ENCODE results near the gene PTBP2. TPM values are rescaled to one million over a fixed set of nuclear protein-coding genes. Genes with fewer than 3 reads are reported as not detected.

PTBP2 gene
- total RNA-seq, 1 experiment from 2014 or later = 13.2 TPM

- 0 out of 2 replicates have a peak, but pooled peaks cover 6% of the 10 kb centered on the region for H4K20me1 ChIP-seq (ENCODE audit: insufficient read depth)
- no peak overlapping the region for H3K4me3 ChIP-seq (replicated peaks in 1 of 2; ENCODE audit: low read depth in 1 of 2, low read length in 2 of 2)
- no peaks in the 10 kb centered on the region for H3K27me3 ChIP-seq (ENCODE audit: insufficient read depth, low read length)
- no peak for ATAC-seq
- no peaks in the 10 kb centered on the region for H3K9me2 ChIP-seq (ENCODE audit: insufficient read depth)
- no peak overlapping the region for H3K4me2 ChIP-seq (ENCODE audit: low read length)
- ChIA-PET RAD21 (ENCODE audit: low non-redundant PET in 1 of 2, low total read pairs in 2 of 2, uncharacterized antibody in 2 of 2, unreplicated experiment in 2 of 2) (no interaction called here), POLR2A (no interaction called here), CTCF (no interaction called here)
- H3K4me1 ChIP-seq (ENCODE audit: control insufficient read depth in 1 of 2, insufficient read depth in 2 of 2, low read length in 2 of 2) = no peaks in the 10 kb centered on the region
- H3K9me3 ChIP-seq (ENCODE audit: control insufficient read depth in 1 of 2, insufficient read depth in 1 of 2, low read depth in 1 of 2, low read length in 2 of 2) = no peaks in the 10 kb centered on the region
- no TSS peak for BruUV-seq (replicated peaks)
- DNase-seq (ENCODE audit: low read depth, low spot score) = no peak
- H3K27ac ChIP-seq (ENCODE audit: low read depth, low read length) = no peak overlapping the region
- H3K79me2 ChIP-seq (ENCODE audit: insufficient read depth, low read length) = peaks cover 48% of the 10 kb centered on the region
- H3K9ac ChIP-seq (ENCODE audit: low read length) = no peak overlapping the region
- intact Hi-C loops (cut with micrococcal nuclease) = no loop called here
- H3K36me3 ChIP-seq (ENCODE audit: control insufficient read depth in 1 of 2, insufficient read depth in 2 of 2, low read length in 2 of 2) = peaks cover 0 to 11% of the 10 kb centered on the region in 2 experiments; a peak in 2 of 4 replicates
- TF ChIP-seq RAD21 (IDR thresholded peaks at IDR 0.05; ENCODE audit: low read depth) = no peak
- no peak for TF ChIP-seq ZFX (IDR thresholded peaks at IDR 0.05)
- TF ChIP-seq ELF1 (IDR thresholded peaks at IDR 0.05; ENCODE audit: borderline replicate concordance, low read depth) = no peak
- H2AFZ ChIP-seq (ENCODE audit: low read depth, low read length, poor library complexity, severe bottlenecking) = no peak overlapping the region
Measured at GRCh38 chr1:96772972-96773371, 51.4 kb downstream of the PTBP2 start.

- BruUV-seq (replicated peaks) = no TSS peak
- Histone ChIP-seq H3K27me3 (ENCODE audit: insufficient read depth, low read length) (no peaks in the 10 kb centered on the region), H3K9ac (ENCODE audit: low read length) (no peak overlapping the region), H3K36me3 (ENCODE audit: control insufficient read depth in 1 of 2, insufficient read depth in 2 of 2, low read length in 2 of 2) (peaks cover 25 to 32% of the 10 kb centered on the region in 2 experiments), H3K9me3 (ENCODE audit: control insufficient read depth in 1 of 2, insufficient read depth in 1 of 2, low read depth in 1 of 2, low read length in 2 of 2) (no peaks in the 10 kb centered on the region), H4K20me1 (ENCODE audit: insufficient read depth) (no peaks in the 10 kb centered on the region), H2AFZ (ENCODE audit: low read depth, low read length, poor library complexity, severe bottlenecking) (no peak overlapping the region), H3K9me2 (ENCODE audit: insufficient read depth) (no peaks in the 10 kb centered on the region), H3K4me1 (ENCODE audit: control insufficient read depth in 1 of 2, insufficient read depth in 2 of 2, low read length in 2 of 2) (no peaks in the 10 kb centered on the region), H3K27ac (ENCODE audit: low read depth, low read length) (no peak overlapping the region), H3K4me2 (ENCODE audit: low read length) (no peak overlapping the region), H3K4me3 (replicated peaks in 1 of 2; ENCODE audit: low read depth in 1 of 2, low read length in 2 of 2) (no peak overlapping the region), H3K79me2 (ENCODE audit: insufficient read depth, low read length) (peaks cover 15% of the 10 kb centered on the region)
- ChIA-PET RAD21 (ENCODE audit: low non-redundant PET in 1 of 2, low total read pairs in 2 of 2, uncharacterized antibody in 2 of 2, unreplicated experiment in 2 of 2) (no interaction called here), CTCF (no interaction called here), POLR2A (no interaction called here)
- no peak for DNase-seq (ENCODE audit: low read depth, low spot score)
- intact Hi-C loops (cut with micrococcal nuclease) = no loop called here
- no peak for ATAC-seq
- TF ChIP-seq ELF1 (IDR thresholded peaks at IDR 0.05; ENCODE audit: borderline replicate concordance, low read depth) (no peak), CTCF (IDR thresholded peaks at IDR 0.05 in 2 of 3, conservative IDR thresholded peaks at IDR 0.05 in 1 of 3; ENCODE audit: borderline replicate concordance in 1 of 3, insufficient read depth in 1 of 3, low read depth in 2 of 3, low read length in 2 of 3) (no peak), EZH2phosphoT487 (IDR thresholded peaks at IDR 0.05; ENCODE audit: borderline replicate concordance) (no peak), SP1 (IDR thresholded peaks at IDR 0.05; ENCODE audit: low read depth) (no peak), CBX3 (IDR thresholded peaks at IDR 0.05; ENCODE audit: low read depth) (no peak), EGR1 (IDR thresholded peaks at IDR 0.05; ENCODE audit: low read depth) (no peak), SRF (IDR thresholded peaks at IDR 0.05; ENCODE audit: low read depth) (no peak), ATF3 (IDR thresholded peaks at IDR 0.05) (no peak), ZFX (IDR thresholded peaks at IDR 0.05) (no peak), ZBTB33 (IDR thresholded peaks at IDR 0.05; ENCODE audit: extremely low read depth, insufficient replicate concordance, low read length) (no peak), FOSL1 (IDR thresholded peaks at IDR 0.05; ENCODE audit: low read depth) (no peak), CEBPB (IDR thresholded peaks at IDR 0.05; ENCODE audit: low read depth) (no peak), YY1 (IDR thresholded peaks at IDR 0.05; ENCODE audit: extremely low read depth, insufficient replicate concordance, low read depth, low read length) (no peak), ZNF274 (IDR thresholded peaks at IDR 0.05; ENCODE audit: low read depth, low read length) (no peak)
Measured at GRCh38 chr1:96782206-96782605, 60.6 kb downstream of the PTBP2 start.

Measured in HCT116 (cell line).